C4-2B (cell line): ENCODE results near the gene PPIG.
"Not testable (repeated sequence)": the region's sequence is repeated elsewhere in the genome, so short reads cannot be mapped to it uniquely, and the experiment has no call there.

Experiments
- H3K27ac ChIP-seq: fragments of 450-650 bp; 2 replicates; pipeline ENCODE4 v1.5.1; 2017
- ZFX ChIP-seq: fragments of 450-650 bp; IDR thresholded peaks from 2 replicates; pipeline ENCODE4 v1.6.1; 2017
- TF ChIP-seq, protein P1 (sequence below): fragments of 450-650 bp; conservative IDR thresholded peaks from 2 replicates; pipeline ENCODE4 v1.5.1; 2017; ENCODE audit warnings: mild to moderate bottlenecking

PPIG gene

DNA sequence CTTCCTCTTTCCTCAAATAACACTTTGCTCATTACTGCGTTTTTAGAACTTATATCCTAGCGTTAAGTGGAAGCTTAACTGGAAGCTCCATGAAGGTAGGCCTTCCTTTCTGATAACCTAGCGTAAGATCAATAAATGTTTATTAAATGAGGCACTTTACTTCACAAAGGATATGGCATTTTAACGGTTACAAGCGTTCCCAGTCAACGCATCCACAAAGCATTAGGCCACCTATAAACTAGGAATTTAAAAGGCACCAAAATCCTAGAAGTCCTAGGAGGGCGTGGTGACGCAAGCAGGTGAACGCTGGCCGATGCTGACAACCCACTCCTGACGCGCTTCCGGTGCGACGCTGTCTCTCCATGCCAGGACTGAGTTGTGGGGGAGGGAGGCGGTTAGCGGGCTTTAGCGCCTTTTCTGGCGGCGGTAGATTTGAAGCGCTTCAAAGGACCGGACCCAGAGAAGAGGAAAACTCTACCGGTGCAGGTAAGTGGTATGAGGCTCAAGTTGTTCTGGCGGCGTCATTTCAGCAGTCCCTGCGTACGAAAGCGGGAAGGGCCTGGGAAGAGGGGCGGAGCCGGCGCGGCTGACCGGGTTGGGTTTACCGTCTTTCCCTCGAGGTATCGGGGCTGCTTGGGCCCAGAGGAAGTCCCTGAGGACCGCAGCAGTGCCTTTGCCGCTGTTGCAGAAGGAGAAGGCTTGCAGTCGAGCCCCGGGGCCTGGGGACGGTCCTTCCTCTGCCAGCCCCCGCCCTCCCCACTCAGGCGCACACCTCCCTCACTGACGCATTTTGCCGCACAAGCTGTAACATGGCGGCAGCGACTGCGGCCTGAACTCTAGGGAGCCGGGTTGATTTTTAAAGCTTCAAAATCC is at the start of gene PPIG:
TSS of gene PPIG (plus strand) at position 347 of the 873 bp plus-strand sequence. CDS start 19,691 bp downstream, outside the sequence.
- peak; percentile 75 for TF ChIP-seq ZFX
- TF ChIP-seq, protein P1, sequence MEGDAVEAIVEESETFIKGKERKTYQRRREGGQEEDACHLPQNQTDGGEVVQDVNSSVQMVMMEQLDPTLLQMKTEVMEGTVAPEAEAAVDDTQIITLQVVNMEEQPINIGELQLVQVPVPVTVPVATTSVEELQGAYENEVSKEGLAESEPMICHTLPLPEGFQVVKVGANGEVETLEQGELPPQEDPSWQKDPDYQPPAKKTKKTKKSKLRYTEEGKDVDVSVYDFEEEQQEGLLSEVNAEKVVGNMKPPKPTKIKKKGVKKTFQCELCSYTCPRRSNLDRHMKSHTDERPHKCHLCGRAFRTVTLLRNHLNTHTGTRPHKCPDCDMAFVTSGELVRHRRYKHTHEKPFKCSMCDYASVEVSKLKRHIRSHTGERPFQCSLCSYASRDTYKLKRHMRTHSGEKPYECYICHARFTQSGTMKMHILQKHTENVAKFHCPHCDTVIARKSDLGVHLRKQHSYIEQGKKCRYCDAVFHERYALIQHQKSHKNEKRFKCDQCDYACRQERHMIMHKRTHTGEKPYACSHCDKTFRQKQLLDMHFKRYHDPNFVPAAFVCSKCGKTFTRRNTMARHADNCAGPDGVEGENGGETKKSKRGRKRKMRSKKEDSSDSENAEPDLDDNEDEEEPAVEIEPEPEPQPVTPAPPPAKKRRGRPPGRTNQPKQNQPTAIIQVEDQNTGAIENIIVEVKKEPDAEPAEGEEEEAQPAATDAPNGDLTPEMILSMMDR = no peak
- H3K27ac ChIP-seq = peak within 1 kb of the TSS; percentile 97

DNA sequence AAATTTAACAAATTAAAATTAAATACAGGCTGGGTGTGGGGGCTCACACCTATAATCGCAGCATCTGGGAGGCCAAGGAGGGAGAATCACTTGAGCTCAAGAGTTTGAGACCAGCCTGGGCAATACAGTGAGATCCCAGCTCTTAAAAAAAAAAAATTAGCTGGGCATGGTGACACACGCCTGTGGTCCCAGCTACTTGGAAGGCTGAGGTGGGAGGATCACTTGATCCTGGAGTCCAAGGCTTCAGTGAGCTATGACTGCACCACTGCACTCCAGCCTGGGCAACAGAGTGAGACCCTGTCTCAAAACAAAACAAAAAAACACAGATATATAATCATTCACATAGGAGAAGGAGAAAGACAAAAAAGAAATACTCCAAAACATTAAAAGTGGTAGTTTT is 44.7 kb upstream of the PPIG start:
- H3K27ac ChIP-seq = not testable (repeated sequence)

DNA sequence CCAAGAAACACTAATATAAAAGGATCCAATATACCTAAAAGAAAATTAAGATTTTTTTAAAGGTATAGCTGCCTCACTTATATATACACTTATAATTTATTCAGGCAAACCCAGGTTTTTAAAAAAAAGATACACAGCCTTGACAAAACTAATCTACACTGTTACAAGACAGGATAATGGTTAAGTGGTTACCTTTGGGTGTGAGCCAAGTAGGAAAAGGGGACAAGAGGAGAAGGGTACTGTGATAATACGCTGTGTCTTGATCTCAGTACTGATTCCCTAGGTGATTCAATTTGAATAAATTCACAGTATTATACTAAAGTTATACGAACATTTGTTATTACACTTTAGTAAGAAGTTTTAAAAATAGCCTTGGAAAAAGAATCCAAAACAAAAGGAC is 44.0 kb upstream of the PPIG start:
- TF ChIP-seq ZFX = no peak
- TF ChIP-seq, protein P1 = no peak
- H3K27ac ChIP-seq = no peak overlapping the region

DNA sequence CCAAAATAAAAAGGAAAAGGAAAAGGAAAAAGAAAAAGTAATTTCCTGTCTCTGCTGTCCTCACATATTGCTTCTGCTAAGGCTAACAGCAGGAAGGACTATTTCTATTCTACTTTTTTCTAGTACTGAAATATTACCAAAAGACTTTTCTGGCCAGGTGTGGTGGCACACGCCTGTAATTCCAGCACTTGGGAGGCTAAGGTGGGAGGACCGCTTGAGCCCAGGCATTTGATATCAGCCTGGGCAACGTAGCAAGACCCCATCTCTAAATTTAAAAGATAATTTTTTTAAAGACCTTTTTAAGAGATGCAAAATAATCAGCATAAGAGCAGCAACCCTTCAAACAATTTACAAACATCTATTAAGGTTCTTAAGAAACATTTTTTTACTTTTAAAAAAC is 41.7 kb upstream of the PPIG start:
- TF ChIP-seq ZFX = no peak
- TF ChIP-seq, protein P1 = no peak
- no peak overlapping the region for H3K27ac ChIP-seq

DNA sequence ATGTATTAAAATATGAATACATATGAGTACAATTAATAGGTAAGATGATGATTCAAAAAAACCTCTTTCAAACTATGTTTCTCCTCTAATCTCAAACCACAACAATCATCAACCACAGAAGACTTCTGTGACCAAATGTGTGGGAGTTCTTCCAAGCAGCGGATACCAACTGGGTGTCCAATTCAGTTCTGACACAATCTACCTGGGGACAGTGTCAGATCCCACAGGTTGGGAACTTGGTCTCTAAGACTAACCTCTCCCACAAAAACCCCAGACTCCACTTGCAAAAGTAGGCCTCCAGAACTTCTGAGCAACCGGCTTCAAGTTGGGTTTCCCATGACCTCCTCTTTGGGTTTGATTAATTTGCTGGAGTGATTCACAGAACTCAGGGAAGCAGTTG is 37.4 kb upstream of the PPIG start:
- no peak overlapping the region for H3K27ac ChIP-seq
- no peak for TF ChIP-seq ZFX
- TF ChIP-seq, protein P1 = no peak

DNA sequence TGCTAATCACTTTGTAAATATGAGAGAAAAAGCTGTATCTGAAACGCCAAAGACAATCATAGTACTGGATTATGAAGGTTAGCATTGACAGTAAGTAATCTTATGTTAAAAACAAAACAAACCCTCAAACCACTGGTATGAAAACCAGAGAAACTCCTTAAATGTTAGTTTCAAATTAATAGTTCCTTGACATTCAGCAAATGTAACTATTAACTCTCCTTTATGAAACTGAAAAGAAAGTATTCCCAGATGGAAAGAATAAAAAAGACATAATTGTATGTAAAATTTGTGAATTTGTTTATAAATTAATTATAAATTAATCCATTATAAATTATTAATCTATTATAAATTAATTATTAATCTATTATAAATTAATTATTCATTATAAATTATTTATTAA is 22.8 kb upstream of the PPIG start:
- H3K27ac ChIP-seq = no peak overlapping the region
- TF ChIP-seq, protein P1 = no peak
- no peak for TF ChIP-seq ZFX

DNA sequence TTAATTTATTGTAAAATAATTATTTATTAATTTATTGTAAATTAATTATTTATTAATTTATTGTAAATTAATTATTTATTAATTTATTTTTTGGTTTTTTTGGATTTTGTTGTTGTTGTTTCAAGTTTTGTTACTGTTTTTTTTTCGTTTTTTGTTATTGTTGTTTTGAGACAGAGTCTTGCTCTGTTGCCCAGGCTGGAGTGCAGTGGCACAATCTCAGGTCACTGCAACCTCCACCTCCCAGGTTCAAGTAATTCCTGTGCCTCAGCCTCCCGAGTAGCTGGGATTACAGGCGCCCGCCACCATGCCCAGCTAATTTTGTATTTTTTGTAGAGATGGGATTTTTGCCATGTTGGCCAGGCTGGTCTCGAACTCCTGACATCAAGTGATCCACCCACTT is 22.1 kb upstream of the PPIG start:
- not testable (repeated sequence) for H3K27ac ChIP-seq

DNA sequence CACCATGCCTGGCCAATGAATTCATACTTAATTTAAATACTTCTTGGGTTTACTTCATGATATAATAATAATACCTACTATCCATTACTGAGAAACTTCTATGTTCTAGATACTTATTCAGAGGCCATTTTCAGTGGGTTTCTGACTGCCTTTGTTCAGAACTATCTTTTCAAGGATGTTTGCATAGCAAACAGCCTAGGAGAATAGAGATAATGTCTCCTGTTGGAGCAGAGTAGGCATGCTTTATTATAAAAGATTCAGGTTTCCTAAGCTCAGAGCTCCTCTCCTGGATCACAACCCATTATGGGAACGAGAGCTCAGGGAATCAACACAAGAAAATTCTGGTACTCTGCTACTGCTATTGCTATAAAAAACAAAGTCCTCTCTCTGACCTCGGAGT is 21.6 kb upstream of the PPIG start:
- no peak for TF ChIP-seq ZFX
- no peak overlapping the region for H3K27ac ChIP-seq

DNA sequence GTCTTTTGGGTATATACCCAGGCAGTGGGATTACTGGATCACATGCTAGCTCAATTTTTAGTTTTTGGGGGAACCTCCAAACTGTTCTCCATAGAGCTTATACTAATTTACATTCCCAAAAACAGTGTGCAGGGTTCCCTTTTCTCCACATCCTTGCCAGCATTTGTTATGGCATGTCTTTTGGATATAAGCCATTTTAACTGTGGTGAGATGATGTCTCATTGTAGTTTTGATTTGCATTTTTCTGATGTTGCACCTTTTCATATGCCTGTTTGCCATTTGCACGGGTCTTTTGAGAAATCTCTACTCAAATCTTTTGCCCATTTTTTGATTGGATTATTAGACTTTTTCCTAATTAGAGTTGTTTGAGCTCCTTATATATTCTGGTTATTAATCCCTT is 18.5 kb upstream of the PPIG start:
- peak overlapping the region; percentile 15; the same call in 1 of the 2 replicates for H3K27ac ChIP-seq
- TF ChIP-seq ZFX = no peak
- TF ChIP-seq, protein P1 = no peak
